Testis (tissue), 3 donors: ENCODE data around the gene OAF. TPM values are rescaled to one million over a fixed set of nuclear protein-coding genes. Genes with fewer than 3 reads are reported as not detected.
"Not testable (repeated sequence)": the region's sequence is repeated elsewhere in the genome, so short reads cannot be mapped to it uniquely, and the experiment has no call there.

Experiments
- DNase-seq: peaks from one replicate; pipeline ENCODE4 v3.0.0-alpha.2; 2019
- H3K27ac ChIP-seq, 2 donors: fragments of 200-600 bp; sonication (generic); one replicate each; pipeline ENCODE4 v1.5.1; 2019
- H3K27me3 ChIP-seq: fragments of 200-600 bp; sonication (generic); one replicate; pipeline ENCODE4 v1.5.1; 2019
- H3K36me3 ChIP-seq: fragments of 200-600 bp; sonication (generic); one replicate; pipeline ENCODE4 v1.5.1; 2017; ENCODE audit warnings: low read depth; ENCODE audit errors: missing control alignments
- H3K4me1 ChIP-seq: fragments of 200-600 bp; sonication (generic); one replicate; pipeline ENCODE4 v1.5.1; 2019
- H3K4me3 ChIP-seq, 2 donors: fragments of 200-600 bp; sonication (generic); one replicate each; pipeline ENCODE4 v1.5.1; 2017 to 2019
- H3K9me3 ChIP-seq: fragments of 200-600 bp; sonication (generic); one replicate; pipeline ENCODE4 v1.5.1; 2017
- CTCF ChIP-seq, 3 experiments: fragments of 450-650 bp in 2 of 3; fragments of 200-600 bp in 1 of 3; sonication (generic) in 1 of 3; IDR thresholded peaks; one replicate each; pipeline ENCODE4 v1.5.1; 2016 to 2019; ENCODE audit warnings: antibody characterized with exemption in 3 of 3, mild to moderate bottlenecking in 2 of 3, moderate library complexity in 1 of 3
- POLR2A ChIP-seq: fragments of 450-650 bp; IDR thresholded peaks from one replicate; pipeline ENCODE4 v1.6.1; 2017; ENCODE audit warnings: antibody characterized with exemption, mild to moderate bottlenecking, moderate library complexity
- WGBS, 2 donors: methylation state at CpG; one replicate each; pipeline ENCODE4 v1.1.5; 2018; 5-methylcytosine and 5-hydroxymethylcytosine counted together
- intact Hi-C: fragments of 100-400 bp; cut with DNase I; formaldehyde crosslinking; loops from one replicate; pipeline ENCODE4 v1.15.1; 2023; ENCODE audit warnings: low total_unique reads
- polyA plus RNA-seq: library from polyadenylated mRNA; stranded (reverse); fragments of 350-450 nt; fragmentation: Illumina TruSeq; extraction: RNeasy Lipid Tissue Mini Kit (QIAGEN cat#74804); gene quantifications from one replicate; pipeline ENCODE4 v1.2.3, GENCODE V29; 2014; ENCODE audit warnings: low read depth, low replicate concordance; ENCODE audit not compliant: insufficient read depth
- total RNA-seq, 2 donors: library from RNA; depleted of rRNA; stranded (reverse); fragments of >200 nt; gene quantifications; one replicate each; pipeline ENCODE4 v1.2.3, GENCODE V29; 2016

OAF gene
- total and polyA plus RNA-seq, 3 donors from 2014 or later, result 8.5 to 22.6 (median 11.0) TPM

- no peaks in the 10 kb centered on the region for H3K9me3 ChIP-seq
- TF ChIP-seq CTCF (IDR thresholded peaks at IDR 0.05) (no peak), POLR2A (no peak)
- 83 to 95% methylated on average over 2 of the region's 2 CpGs for WGBS, 2 donors
- H3K4me1 ChIP-seq, result no peaks in the 10 kb centered on the region
- H3K36me3 ChIP-seq, result no peaks in the 10 kb centered on the region
- no peak overlapping the region for H3K4me3 ChIP-seq
- H3K27ac ChIP-seq, result no peak overlapping the region
- intact Hi-C loops, result no loop called here
- H3K27me3 ChIP-seq, result no peaks in the 10 kb centered on the region
- no peak for DNase-seq
These were observed 61.5 kb downstream of the OAF start for GRCh38 chr11:120272303-120272702.

- WGBS, 2 donors, result 92 to 97% methylated on average over 2 of the region's 2 CpGs
- no peak overlapping the region for H3K4me3 ChIP-seq
- H3K27ac ChIP-seq, result no peak overlapping the region
- no peaks in the 10 kb centered on the region for H3K27me3 ChIP-seq
- H3K4me1 ChIP-seq, result no peaks in the 10 kb centered on the region
- no peak for DNase-seq
- intact Hi-C loops, result no loop called here
- no peaks in the 10 kb centered on the region for H3K9me3 ChIP-seq
- H3K36me3 ChIP-seq, result no peaks in the 10 kb centered on the region
- TF ChIP-seq POLR2A (no peak), CTCF (IDR thresholded peaks at IDR 0.05) (no peak)
These were observed 62.6 kb downstream of the OAF start for GRCh38 chr11:120273432-120273831.

- intact Hi-C loops, DNase-seq, H3K4me1 ChIP-seq, H3K4me3 ChIP-seq, H3K27me3 ChIP-seq, H3K9me3 ChIP-seq, H3K27ac ChIP-seq, H3K36me3 ChIP-seq: not testable (repeated sequence)
- 91 to 95% methylated on average over 2 of the region's 2 CpGs for WGBS, 2 donors
These were observed 63.1 kb downstream of the OAF start for GRCh38 chr11:120273956-120274355.

- Histone ChIP-seq H3K9me3 (no peaks in the 10 kb centered on the region), H3K4me1 (no peaks in the 10 kb centered on the region), H3K27me3 (no peaks in the 10 kb centered on the region), H3K4me3 (no peak overlapping the region), H3K27ac (no peak overlapping the region), H3K36me3 (no peaks in the 10 kb centered on the region)
- WGBS, 2 donors, result 78 to 91% methylated on average over 5 of the region's 5 CpGs
- intact Hi-C loops, result no loop called here
- no peak for DNase-seq
- TF ChIP-seq CTCF (IDR thresholded peaks at IDR 0.05) (no peak), POLR2A (no peak)
These were observed 68.7 kb downstream of the OAF start for GRCh38 chr11:120279502-120279901.

Other genes with a start within 250 kb of the OAF start
- 10 to 100 TPM; 11.6 to 12.3 TPM for gene TRIM29, start 72.9 kb upstream of the OAF start, total RNA-seq
- gene TRIM29, start 72.9 kb upstream of the OAF start, polyA plus RNA-seq, result 18.2 TPM
- under 1 TPM; 0.16 to 0.31 TPM for gene POU2F3, start 29.1 kb downstream of the OAF start, total RNA-seq
- gene POU2F3, start 29.1 kb downstream of the OAF start, polyA plus RNA-seq, result 0.49 TPM
- gene TLCD5, start 114.3 kb downstream of the OAF start, total RNA-seq, result 10 to 100 TPM; 12.6 to 14.0 TPM
- gene TLCD5, start 114.3 kb downstream of the OAF start, polyA plus RNA-seq, result 7.9 TPM
- 10 to 100 TPM; 72.7 to 74.1 TPM for gene ARHGEF12, start 125.4 kb downstream of the OAF start, total RNA-seq
- 26.6 TPM for gene ARHGEF12, start 125.4 kb downstream of the OAF start, polyA plus RNA-seq